PC-3 (cell line): ENCODE data around the gene SLC22A6.

Experiments used
- EZH2 ChIP-seq: fragments of 300-600 bp; sonication (generic); IDR thresholded peaks from one replicate; pipeline ENCODE4 v1.6.1; 2017; ENCODE audit warnings: antibody characterized with exemption, mild to moderate bottlenecking, low read length; ENCODE audit not compliant: unreplicated experiment
- EZH2phosphoT487 ChIP-seq: fragments of 300-600 bp; sonication (generic); IDR thresholded peaks from 2 replicates; pipeline ENCODE4 v1.6.1; 2018; ENCODE audit warnings: mild to moderate bottlenecking, antibody characterized with exemption, low read length, borderline replicate concordance
- TF ChIP-seq, protein P1 (sequence below): fragments of 300-600 bp; sonication (generic); conservative IDR thresholded peaks from 2 replicates; pipeline ENCODE4 v1.5.1; 2017; ENCODE audit warnings: antibody characterized with exemption, low read depth, mild to moderate bottlenecking, low read length

DNA sequence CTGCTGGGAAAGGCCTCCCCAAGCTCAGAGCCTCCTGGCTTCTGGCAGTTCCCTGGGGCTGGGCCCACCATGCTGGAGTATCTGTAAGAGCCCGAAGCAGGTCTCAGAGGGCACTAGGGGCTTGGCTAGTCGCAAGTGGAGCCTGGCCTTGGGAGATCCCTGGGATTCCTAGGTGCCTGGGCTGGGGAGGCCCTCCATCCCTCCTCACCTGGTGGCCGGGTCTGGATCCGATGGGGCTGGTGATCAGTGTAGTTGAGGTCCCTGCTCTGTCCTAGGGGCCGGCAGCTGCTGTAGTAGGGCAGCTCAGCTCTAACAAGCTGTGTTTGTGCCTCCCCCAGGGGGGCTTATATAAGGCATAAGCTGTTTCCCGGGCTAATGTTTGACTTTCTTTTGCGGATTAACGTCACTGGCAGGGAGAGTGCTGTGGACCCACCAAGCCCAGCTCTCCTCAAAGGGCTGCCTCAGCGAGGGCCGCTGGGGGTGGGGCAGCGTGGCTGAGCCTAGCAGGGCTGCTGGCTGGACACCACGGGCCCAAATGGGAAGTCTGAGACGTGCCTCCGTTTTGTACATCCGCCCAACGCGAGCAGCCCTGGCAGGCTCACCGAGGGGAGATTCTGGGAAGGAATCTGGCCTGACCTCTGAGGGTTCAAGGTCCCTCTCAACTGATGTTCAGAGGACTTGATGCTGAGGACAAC, 30.9 kb upstream of the SLC22A6 start, which contains the start of gene SLC22A8:
- TF ChIP-seq, protein P1, sequence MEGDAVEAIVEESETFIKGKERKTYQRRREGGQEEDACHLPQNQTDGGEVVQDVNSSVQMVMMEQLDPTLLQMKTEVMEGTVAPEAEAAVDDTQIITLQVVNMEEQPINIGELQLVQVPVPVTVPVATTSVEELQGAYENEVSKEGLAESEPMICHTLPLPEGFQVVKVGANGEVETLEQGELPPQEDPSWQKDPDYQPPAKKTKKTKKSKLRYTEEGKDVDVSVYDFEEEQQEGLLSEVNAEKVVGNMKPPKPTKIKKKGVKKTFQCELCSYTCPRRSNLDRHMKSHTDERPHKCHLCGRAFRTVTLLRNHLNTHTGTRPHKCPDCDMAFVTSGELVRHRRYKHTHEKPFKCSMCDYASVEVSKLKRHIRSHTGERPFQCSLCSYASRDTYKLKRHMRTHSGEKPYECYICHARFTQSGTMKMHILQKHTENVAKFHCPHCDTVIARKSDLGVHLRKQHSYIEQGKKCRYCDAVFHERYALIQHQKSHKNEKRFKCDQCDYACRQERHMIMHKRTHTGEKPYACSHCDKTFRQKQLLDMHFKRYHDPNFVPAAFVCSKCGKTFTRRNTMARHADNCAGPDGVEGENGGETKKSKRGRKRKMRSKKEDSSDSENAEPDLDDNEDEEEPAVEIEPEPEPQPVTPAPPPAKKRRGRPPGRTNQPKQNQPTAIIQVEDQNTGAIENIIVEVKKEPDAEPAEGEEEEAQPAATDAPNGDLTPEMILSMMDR: no peak
- TF ChIP-seq EZH2phosphoT487: no peak
- no peak for TF ChIP-seq EZH2
